Pericardium fibroblast (primary cell): Measurements from ENCODE around the gene C2CD4A. TPM values are rescaled to one million over a fixed set of nuclear protein-coding genes. Genes with fewer than 3 reads are reported as not detected.

Experiments
- total RNA-seq: library from RNA; depleted of rRNA; stranded (reverse); fragments of >200 nt; gene quantifications from 2 replicates; pipeline ENCODE4 v1.2.3, GENCODE V29; 2015

C2CD4A gene
- 0.12 TPM in 1 of 2 replicates, not detected in the other for total RNA-seq

DNA sequence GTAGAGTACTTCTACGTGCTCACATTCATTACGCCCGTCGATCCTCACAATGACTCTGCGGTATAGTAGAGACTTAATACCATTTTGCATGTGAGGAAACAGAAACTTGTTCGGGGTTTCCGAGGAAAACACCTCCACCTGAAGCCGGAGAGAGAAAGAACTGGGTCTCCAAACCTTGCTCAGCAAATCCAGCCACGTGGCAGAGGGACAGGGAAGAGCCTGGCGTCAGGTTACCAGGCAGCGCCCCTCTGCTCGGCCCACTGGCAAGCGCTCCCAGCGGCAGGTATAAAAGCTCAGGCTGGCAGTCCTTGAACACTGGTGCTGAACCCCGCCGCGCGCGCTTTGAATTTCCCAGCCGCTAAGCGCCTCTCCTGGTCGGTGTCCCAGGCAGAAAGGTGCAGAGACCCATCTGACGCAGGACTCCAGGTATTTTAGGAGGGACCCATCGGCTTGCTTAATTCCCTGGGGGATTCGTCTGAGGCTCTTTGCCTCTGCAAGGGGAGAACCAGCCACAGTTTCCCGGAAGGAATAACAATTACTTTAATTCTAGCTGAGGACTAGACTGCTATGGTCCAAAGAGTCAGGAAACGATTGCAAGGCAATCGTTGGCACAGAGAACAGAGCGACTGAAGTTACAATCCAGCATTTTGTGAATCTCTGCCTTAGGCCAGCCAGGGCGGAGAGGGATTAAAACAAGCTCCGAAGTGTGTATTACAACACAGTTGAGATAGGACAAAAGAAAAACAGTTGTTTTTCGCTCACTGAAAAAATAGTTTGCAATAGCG is at the start of gene C2CD4A:
Gene C2CD4A, plus strand, starts transcription at position 315 of the 785 bp plus-strand sequence. CDS start 637 bp downstream, outside the sequence.

DNA sequence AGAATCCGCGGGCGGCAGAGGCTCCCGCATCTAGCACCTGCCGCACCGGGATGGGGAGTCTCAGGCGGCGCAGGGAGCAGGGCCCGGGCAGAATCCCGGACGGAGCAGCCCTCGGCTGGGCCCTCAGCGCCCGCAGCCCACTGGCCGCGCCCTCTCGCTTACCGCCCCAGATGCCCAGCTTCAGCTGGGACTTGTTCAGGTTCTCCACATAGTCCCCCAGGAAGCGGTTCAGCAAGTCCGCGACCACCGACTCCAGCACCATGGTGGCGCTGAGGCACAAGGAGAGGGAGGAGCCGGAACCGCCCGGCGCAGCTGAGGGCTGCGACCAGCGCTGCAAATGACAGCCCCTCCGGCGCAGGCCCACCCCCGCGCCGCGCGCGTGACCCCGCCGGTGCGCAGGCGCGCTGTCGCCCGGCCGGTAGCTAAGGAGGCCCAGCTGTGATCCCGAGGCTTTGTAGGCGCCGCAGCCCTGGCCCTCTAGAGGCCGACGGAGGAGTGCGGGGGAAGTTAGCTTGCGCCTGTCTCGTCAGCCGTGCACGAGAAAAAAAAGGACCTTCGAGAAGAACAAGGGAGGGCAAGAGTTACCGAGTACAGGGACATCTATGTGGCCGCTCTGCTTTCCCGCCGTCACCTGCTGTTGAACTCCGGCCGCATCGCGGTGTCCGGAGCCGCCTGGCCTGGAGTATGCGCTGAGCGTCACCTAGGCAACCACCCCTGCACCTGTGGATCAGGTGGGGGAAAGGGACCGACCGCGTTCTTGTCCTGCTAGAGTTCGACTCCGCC is 6.5 kb upstream of the C2CD4A start, which contains the start of gene VPS13C:
Gene VPS13C, minus strand, starts transcription at position 335 of the 783 bp plus-strand sequence. Its CDS starts 73 bp downstream, at position 262.

Other genes starting within 250 kb of the C2CD4A start
- 23.2 and 39.2 TPM in 2 replicates for gene VPS13C, start 6.5 kb upstream of the C2CD4A start, total RNA-seq
- gene C2CD4B, start 98.3 kb downstream of the C2CD4A start, total RNA-seq = 0.12 and 0.77 TPM in 2 replicates